Adrenal gland (tissue), 12 donors: Measurements from ENCODE around the gene ANKS1B. TPM values are rescaled to one million over a fixed set of nuclear protein-coding genes. Genes with fewer than 3 reads are reported as not detected.

Experiments used
- DNase-seq, 7 donors: peaks; one replicate each; pipeline ENCODE4 v3.0.0-alpha.2; 2019 to 2020
- H3K27ac ChIP-seq, 5 donors: fragments of 200-600 bp; sonication (generic) in 4 of 5; 1 replicate in 3 of 5; 2 replicates in 2 of 5; pipeline versions ENCODE4 v1.5.1 to v1.8.0; 2016 to 2020; ENCODE audit warnings: mild to moderate bottlenecking in 1 of 5
- H3K27me3 ChIP-seq: fragments of 200-600 bp; 2 replicates; pipeline ENCODE4 v1.8.0; 2021
- H3K36me3 ChIP-seq, 2 donors: fragments of 200-600 bp; replicated peaks in 1 of 2; 1 replicate in 1 of 2; 2 replicates in 1 of 2; pipeline versions ENCODE4 v1.5.1 to v1.8.0; 2018 to 2022
- H3K4me1 ChIP-seq, 2 donors: fragments of 200-600 bp; replicated peaks in 1 of 2; 1 replicate in 1 of 2; 2 replicates in 1 of 2; pipeline versions ENCODE4 v1.5.1 to v1.8.0; 2018 to 2021
- H3K4me3 ChIP-seq, 4 donors: fragments of 200-600 bp; sonication (generic) in 3 of 4; one replicate each; pipeline ENCODE4 v1.5.1; 2016 to 2018
- H3K9me3 ChIP-seq, 3 donors: fragments of 200-600 bp; sonication (generic) in 1 of 3; replicated peaks in 1 of 3; 1 replicate in 2 of 3; 2 replicates in 1 of 3; pipeline versions ENCODE4 v1.5.1 to v1.8.0; 2016 to 2021
- POLR2A ChIP-seq, 2 donors: fragments of 450-650 bp; IDR thresholded peaks; one replicate each; pipeline ENCODE4 v1.6.1; 2017; ENCODE audit warnings: antibody characterized with exemption in 2 of 2, mild to moderate bottlenecking in 2 of 2, moderate library complexity in 1 of 2
- WGBS, 4 donors: extraction: QIAGEN DNeasy Blood & Tissue Kit in 2 of 4; methylation state at CpG; one replicate each; pipeline versions ENCODE4 v1.1.5 to v1.1.7; 2013 to 2017; 5-methylcytosine and 5-hydroxymethylcytosine counted together
- intact Hi-C, 2 donors: fragments of 100-400 bp; cut with DNase I; formaldehyde crosslinking; loops; one replicate each; pipeline versions ENCODE4 v1.14.1 to v1.15.0; 2022 to 2023
- polyA plus RNA-seq, 3 donors: library from polyadenylated mRNA; stranded (reverse); fragments of 200-250 nt in 2 of 3; fragments of 350-450 nt in 1 of 3; fragmentation: Illumina TruSeq in 1 of 3; extraction: RNeasy Lipid Tissue Mini Kit (QIAGEN cat#74804) in 1 of 3; gene quantifications; one replicate each; pipeline ENCODE4 v1.2.3, GENCODE V29; 2013 to 2014
- total RNA-seq, 9 donors: library from RNA; depleted of rRNA in 4 of 9; stranded (reverse); fragments of >200 nt in 4 of 9; fragments of 120-200 nt in 1 of 9; fragmentation: NEBNext Ultra II Directional in 1 of 9; extraction: Animal tissue kit (Norgen Biotek cat#: 25700) in 1 of 9; gene quantifications; one replicate each; pipeline versions ENCODE4 v1.1.0 to v1.2.4, GENCODE V29; 2013 to 2023
- TF ChIP-seq, protein P1 (sequence below), 6 experiments: fragments of 450-650 bp in 4 of 6; fragments of 200-600 bp in 2 of 6; sonication (generic) in 1 of 6; IDR thresholded peaks; 1 replicate in 5 of 6; 2 replicates in 1 of 6; pipeline versions ENCODE4 v1.5.1 to v1.8.0; 2016 to 2021; ENCODE audit warnings: antibody characterized with exemption in 6 of 6, mild to moderate bottlenecking in 2 of 6, moderate library complexity in 1 of 6
- donor health status: healthy with polysubstance abuse.
- donor health status: Bipolar disorder and iron deficiency.
- donor health status: DM: yes; HTN: yes; CAD: no.
- donor health status: DM: no; HTN: no; CAD: no.
- donor health status: DM: no; HTN: no; CAD: no.
- donor health status: DM: yes; HTN: yes; CAD: no.

Gene ANKS1B
- total and polyA plus RNA-seq, 12 donors: 1.3 to 28.1 (median 8.0) TPM

DNA sequence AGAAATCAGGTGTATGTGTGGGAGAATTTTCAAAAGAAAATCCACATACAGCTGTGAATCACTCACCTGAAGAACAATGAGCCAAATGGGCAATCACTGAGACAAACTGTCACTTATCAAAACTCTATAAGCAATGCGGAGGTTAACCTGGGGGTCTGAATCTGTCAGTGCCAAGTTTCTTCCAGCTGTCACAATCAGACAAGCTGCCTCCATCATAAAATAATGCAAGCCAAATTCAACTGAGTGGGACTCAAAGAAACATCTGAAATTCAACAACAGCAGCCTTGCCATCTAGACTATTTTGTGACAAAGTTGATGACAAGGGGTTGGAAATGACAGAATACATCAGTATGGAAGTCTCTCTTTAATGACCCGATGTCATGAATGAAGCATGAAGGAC is 276.9 kb downstream of the ANKS1B start:
- intact Hi-C loops: no loop called here
- H3K36me3 ChIP-seq: no peaks in the 10 kb centered on the region
- no peaks in the 10 kb centered on the region for H3K4me1 ChIP-seq
- no peak for DNase-seq
- no peak overlapping the region for H3K27ac ChIP-seq
- no peaks in the 10 kb centered on the region for H3K27me3 ChIP-seq
- TF ChIP-seq, protein P1, sequence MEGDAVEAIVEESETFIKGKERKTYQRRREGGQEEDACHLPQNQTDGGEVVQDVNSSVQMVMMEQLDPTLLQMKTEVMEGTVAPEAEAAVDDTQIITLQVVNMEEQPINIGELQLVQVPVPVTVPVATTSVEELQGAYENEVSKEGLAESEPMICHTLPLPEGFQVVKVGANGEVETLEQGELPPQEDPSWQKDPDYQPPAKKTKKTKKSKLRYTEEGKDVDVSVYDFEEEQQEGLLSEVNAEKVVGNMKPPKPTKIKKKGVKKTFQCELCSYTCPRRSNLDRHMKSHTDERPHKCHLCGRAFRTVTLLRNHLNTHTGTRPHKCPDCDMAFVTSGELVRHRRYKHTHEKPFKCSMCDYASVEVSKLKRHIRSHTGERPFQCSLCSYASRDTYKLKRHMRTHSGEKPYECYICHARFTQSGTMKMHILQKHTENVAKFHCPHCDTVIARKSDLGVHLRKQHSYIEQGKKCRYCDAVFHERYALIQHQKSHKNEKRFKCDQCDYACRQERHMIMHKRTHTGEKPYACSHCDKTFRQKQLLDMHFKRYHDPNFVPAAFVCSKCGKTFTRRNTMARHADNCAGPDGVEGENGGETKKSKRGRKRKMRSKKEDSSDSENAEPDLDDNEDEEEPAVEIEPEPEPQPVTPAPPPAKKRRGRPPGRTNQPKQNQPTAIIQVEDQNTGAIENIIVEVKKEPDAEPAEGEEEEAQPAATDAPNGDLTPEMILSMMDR (IDR thresholded peaks at IDR 0.05): no peak
- TF ChIP-seq POLR2A (IDR thresholded peaks at IDR 0.05): no peak
- no peak overlapping the region for H3K4me3 ChIP-seq
- WGBS, 4 donors: 91 to 98% (median 94%) methylated on average over 2 of the region's 2 CpGs
- no peaks in the 10 kb centered on the region for H3K9me3 ChIP-seq

- intact Hi-C loops: no loop called here
- no peaks in the 10 kb centered on the region for H3K4me1 ChIP-seq
- no peak for DNase-seq
- no peak overlapping the region for H3K4me3 ChIP-seq
- TF ChIP-seq POLR2A (IDR thresholded peaks at IDR 0.05): no peak
- TF ChIP-seq, protein P1 (IDR thresholded peaks at IDR 0.05): no peak
- H3K9me3 ChIP-seq: no peaks in the 10 kb centered on the region
- 85 to 94% (median 89%) methylated on average over 6 of the region's 6 CpGs for WGBS, 4 donors
- H3K27me3 ChIP-seq: no peaks in the 10 kb centered on the region
- H3K27ac ChIP-seq: no peak overlapping the region
- H3K36me3 ChIP-seq: no peaks in the 10 kb centered on the region
Measured at GRCh38 chr12:99706736-99707473, 277.8 kb downstream of the ANKS1B start.

DNA sequence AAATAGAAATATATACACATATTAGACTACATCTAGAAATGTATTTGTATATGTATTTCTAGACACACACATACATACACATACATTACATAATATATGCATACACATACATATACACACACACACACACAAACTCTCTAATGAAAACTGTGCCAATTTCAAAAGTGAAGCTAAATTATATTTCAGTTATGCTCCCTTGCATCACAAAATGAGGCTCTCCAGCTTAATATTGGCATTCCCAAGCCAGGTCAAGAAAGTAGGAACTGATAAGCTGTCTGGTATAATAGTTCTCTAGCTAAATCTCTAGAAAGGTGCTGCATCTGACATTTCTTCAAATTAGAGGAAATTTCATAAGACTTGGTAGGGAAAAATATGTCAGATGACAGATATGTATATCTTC is 280.3 kb downstream of the ANKS1B start:
- Histone ChIP-seq H3K27me3 (no peaks in the 10 kb centered on the region), H3K36me3 (no peaks in the 10 kb centered on the region), H3K4me3 (no peak overlapping the region), H3K4me1 (no peaks in the 10 kb centered on the region), H3K27ac (no peak overlapping the region), H3K9me3 (no peaks in the 10 kb centered on the region)
- TF ChIP-seq POLR2A (IDR thresholded peaks at IDR 0.05): no peak
- TF ChIP-seq, protein P1 (IDR thresholded peaks at IDR 0.05): no peak
- no peak for DNase-seq
- intact Hi-C loops: no loop called here

GRCh38 chr12:99704036-99704435 is 280.7 kb downstream of the ANKS1B start:
- DNase-seq: no peak
- Histone ChIP-seq H3K36me3 (no peaks in the 10 kb centered on the region), H3K9me3 (no peaks in the 10 kb centered on the region), H3K27me3 (no peaks in the 10 kb centered on the region), H3K4me1 (no peaks in the 10 kb centered on the region), H3K27ac (no peak overlapping the region), H3K4me3 (no peak overlapping the region)
- WGBS, 4 donors: 64 to 89% (median 74%) methylated on average over 1 of the region's 1 CpG
- TF ChIP-seq, protein P1 (IDR thresholded peaks at IDR 0.05): no peak
- no peak for TF ChIP-seq POLR2A (IDR thresholded peaks at IDR 0.05)
- intact Hi-C loops: no loop called here
